Measurements from ENCODE around the gene RPTOR. TPM values are rescaled to one million over a fixed set of nuclear protein-coding genes. Genes with fewer than 3 reads are reported as not detected.

Gene RPTOR
- total RNA-seq, 1 donor, result 30.0 TPM

- no peak for DNase-seq (ENCODE audit: low read depth)
- H3K4me3 ChIP-seq (ENCODE audit: low read depth, low read length), result no peak overlapping the region
- no peak for TF ChIP-seq CTCF (IDR thresholded peaks at IDR 0.05; ENCODE audit: insufficient read depth, low read length)
Measured at GRCh38 chr17:80924807-80925610, 380.4 kb downstream of the RPTOR start.

GRCh38 chr17:80925688-80926335, 381.2 kb downstream of the RPTOR start:
- H3K4me3 ChIP-seq (ENCODE audit: low read depth, low read length), result no peak overlapping the region
- TF ChIP-seq CTCF (IDR thresholded peaks at IDR 0.05; ENCODE audit: insufficient read depth, low read length), result no peak

GRCh38 chr17:80926591-80927250, 382.1 kb downstream of the RPTOR start:
- H3K4me3 ChIP-seq (ENCODE audit: low read depth, low read length), result no peak overlapping the region
- TF ChIP-seq CTCF (IDR thresholded peaks at IDR 0.05; ENCODE audit: insufficient read depth, low read length), result no peak
- DNase-seq (ENCODE audit: low read depth), result no peak

More at GRCh38 chr17:80925688-80926335, 381.2 kb downstream of the RPTOR start:
- no peak for DNase-seq (ENCODE audit: low read depth)

GRCh38 chr17:80927791-80928216, 383.2 kb downstream of the RPTOR start:
- TF ChIP-seq CTCF (IDR thresholded peaks at IDR 0.05; ENCODE audit: insufficient read depth, low read length), result no peak
- H3K4me3 ChIP-seq (ENCODE audit: low read depth, low read length), result no peak overlapping the region
- DNase-seq (ENCODE audit: low read depth), result no peak

- TF ChIP-seq CTCF (IDR thresholded peaks at IDR 0.05; ENCODE audit: insufficient read depth, low read length), result no peak
- DNase-seq (ENCODE audit: low read depth), result no peak
- no peak overlapping the region for H3K4me3 ChIP-seq (ENCODE audit: low read depth, low read length)
Measured at GRCh38 chr17:80929449-80929848, 384.8 kb downstream of the RPTOR start.

- no peak for DNase-seq (ENCODE audit: low read depth)
- TF ChIP-seq CTCF (IDR thresholded peaks at IDR 0.05; ENCODE audit: insufficient read depth, low read length), result no peak
- H3K4me3 ChIP-seq (ENCODE audit: low read depth, low read length), result no peak overlapping the region
Measured at GRCh38 chr17:80930335-80931279, 386.0 kb downstream of the RPTOR start.

Data from fibroblast of the aortic adventitia (primary cell).